Measurements from ENCODE around the gene RNF214.

RNF214 gene

DNA sequence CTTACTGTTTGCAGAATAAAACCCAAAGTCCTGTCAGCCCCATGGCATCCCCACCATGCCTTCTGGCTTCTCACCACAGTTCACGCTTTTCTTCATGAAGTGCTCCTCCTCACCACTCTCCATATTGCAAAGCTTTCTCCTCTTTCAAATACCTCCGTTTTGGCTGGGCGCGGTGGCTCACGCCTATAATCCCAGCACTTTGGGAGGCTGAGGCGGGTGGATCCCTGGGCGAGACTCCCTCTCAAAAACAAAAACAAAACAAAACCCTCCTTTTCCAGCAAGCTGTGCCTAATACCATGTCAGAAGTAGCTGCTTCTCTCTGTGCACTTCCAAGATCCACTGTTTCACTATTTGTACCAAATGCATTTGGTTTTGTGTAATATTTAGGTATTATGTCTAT is 76.8 kb downstream of the RNF214 start:
- no peak overlapping the region for H3K4me3 ChIP-seq
- DNase-seq = no peak
- intact Hi-C loops (cut with DNase I; ENCODE audit: low total_unique reads) = no loop called here
- H3K9me3 ChIP-seq = no peaks in the 10 kb centered on the region
- H3K36me3 ChIP-seq = peaks cover 0 to 19% (median 8%) of the 10 kb centered on the region in 3 donors
- peaks cover 0 to 4% (median 2%) of the 10 kb centered on the region in 4 donors for H3K4me1 ChIP-seq
- H3K27ac ChIP-seq = no peak overlapping the region
- H3K27me3 ChIP-seq = no peaks in the 10 kb centered on the region
- TF ChIP-seq, protein P1, sequence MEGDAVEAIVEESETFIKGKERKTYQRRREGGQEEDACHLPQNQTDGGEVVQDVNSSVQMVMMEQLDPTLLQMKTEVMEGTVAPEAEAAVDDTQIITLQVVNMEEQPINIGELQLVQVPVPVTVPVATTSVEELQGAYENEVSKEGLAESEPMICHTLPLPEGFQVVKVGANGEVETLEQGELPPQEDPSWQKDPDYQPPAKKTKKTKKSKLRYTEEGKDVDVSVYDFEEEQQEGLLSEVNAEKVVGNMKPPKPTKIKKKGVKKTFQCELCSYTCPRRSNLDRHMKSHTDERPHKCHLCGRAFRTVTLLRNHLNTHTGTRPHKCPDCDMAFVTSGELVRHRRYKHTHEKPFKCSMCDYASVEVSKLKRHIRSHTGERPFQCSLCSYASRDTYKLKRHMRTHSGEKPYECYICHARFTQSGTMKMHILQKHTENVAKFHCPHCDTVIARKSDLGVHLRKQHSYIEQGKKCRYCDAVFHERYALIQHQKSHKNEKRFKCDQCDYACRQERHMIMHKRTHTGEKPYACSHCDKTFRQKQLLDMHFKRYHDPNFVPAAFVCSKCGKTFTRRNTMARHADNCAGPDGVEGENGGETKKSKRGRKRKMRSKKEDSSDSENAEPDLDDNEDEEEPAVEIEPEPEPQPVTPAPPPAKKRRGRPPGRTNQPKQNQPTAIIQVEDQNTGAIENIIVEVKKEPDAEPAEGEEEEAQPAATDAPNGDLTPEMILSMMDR (IDR thresholded peaks at IDR 0.05) = no peak

DNA sequence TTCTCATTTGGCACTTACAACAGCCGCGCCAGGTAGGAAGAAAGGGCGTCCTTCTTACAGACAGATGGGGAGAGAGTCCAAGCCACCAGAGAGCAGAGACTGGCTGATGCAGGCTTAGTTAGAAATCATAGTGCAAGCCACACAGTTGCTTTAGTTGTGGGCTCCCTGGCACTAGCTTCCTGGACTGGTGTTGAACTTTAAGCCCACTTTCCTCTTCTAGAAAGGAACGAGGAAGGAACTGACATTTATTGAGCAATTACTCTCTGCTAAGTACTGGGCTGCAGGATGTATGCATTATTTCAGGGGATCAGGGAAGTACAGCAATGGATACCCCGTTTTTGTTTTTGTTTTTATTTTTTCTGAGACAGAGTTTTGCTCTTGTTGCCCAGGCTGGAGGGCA is 80.6 kb downstream of the RNF214 start:
- no peaks in the 10 kb centered on the region for H3K27me3 ChIP-seq
- H3K4me1 ChIP-seq = peaks cover 0 to 27% (median 18%) of the 10 kb centered on the region in 4 donors
- TF ChIP-seq, protein P1 (IDR thresholded peaks at IDR 0.05) = no peak
- H3K36me3 ChIP-seq = no peaks in the 10 kb centered on the region
- intact Hi-C loops (cut with DNase I; ENCODE audit: low total_unique reads) = no loop called here
- no peak overlapping the region for H3K27ac ChIP-seq
- DNase-seq = no peak
- no peaks in the 10 kb centered on the region for H3K9me3 ChIP-seq
- H3K4me3 ChIP-seq = no peak overlapping the region

DNA sequence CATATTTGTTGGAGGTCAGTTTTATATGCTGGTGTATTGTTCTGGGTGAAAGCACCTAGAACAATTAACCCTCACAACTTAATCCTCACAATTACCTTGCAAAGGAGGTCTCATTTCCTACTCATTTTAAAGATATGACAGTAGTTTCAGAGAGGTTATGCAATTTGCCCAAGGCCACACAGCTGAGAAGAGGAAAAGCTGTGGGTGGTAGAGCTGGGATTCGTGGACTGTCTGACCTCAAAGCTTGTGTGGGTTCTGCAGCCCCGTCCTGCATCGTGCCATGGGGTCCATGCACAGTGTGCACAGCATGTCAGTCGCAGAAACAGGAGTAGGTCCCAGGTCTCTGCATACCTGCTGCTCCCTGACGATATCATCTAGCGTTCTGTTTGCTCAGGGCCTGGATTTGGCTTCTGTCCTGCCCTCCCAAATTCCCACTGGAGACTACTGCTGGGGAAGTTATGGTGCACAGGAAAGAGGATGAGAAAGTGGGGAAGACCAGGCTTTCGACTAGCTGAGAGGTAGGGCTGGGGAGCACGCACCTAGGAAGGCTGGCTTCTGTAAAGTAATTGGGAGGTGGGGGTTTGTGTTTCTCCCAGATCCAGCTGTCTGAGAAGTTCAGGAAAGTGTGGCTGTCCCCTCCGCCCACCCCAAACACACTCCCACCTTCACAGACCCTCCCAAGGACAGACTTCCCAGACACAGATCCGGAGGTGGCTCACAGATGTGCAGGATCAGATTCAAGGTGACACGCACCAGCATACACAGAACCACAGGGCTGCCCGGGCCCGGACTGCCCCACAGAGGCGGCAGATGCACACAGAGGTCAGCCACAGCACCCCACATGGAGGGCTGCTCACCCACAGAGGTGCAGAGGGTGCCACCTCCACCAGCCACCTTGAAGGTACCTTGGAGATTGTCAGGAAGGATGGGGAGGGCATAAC is 81.6 kb downstream of the RNF214 start:
- intact Hi-C loops (cut with DNase I; ENCODE audit: low total_unique reads) = no loop called here

DNA sequence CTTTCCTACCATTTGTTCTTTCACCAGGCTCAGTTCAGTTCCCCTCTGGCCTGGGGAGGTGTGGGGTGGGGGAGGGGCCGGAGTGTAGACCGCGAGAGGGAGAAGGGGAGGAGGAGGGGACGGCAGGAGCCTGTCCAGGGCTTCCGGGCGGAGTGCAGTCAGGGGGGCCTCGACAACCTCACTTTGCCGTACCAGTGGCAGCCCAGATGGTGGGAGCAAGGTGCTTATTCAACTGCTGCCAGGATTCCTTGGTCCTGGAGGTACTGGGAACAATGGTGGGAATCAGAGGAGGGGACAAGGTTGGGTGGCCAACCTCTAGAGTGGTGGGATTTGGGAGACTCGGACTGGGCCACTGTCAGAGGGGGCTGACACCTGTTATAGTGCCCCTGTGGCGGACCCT is 82.4 kb downstream of the RNF214 start:
- Histone ChIP-seq H3K27me3 (no peaks in the 10 kb centered on the region), H3K9me3 (no peaks in the 10 kb centered on the region), H3K27ac (peak overlapping the region in 1 of 2 donors; percentile 62), H3K4me3 (peak overlapping the region; percentile 95 to 96), H3K4me1 (peaks cover 0 to 36% (median 21%) of the 10 kb centered on the region in 4 donors), H3K36me3 (no peaks in the 10 kb centered on the region)
- intact Hi-C loops (cut with DNase I; ENCODE audit: low total_unique reads) = loop anchor here (5.0 kb wide), 1 partner anchor 83 kb away; the partner anchor contains the start of genes PCSK7 and RNF214
- DNase-seq = no peak
- TF ChIP-seq, protein P1 (IDR thresholded peaks at IDR 0.05) = no peak

More for the DNA sequence above, 81.6 kb downstream of the RNF214 start:
- no peaks in the 10 kb centered on the region for H3K36me3 ChIP-seq
- no peak overlapping the region for H3K27ac ChIP-seq
- H3K27me3 ChIP-seq = no peaks in the 10 kb centered on the region
- peak overlapping the region in 1 of 2 donors; percentile 95 for H3K4me3 ChIP-seq
- peaks cover 0 to 28% (median 18%) of the 10 kb centered on the region in 4 donors for H3K4me1 ChIP-seq
- H3K9me3 ChIP-seq = no peaks in the 10 kb centered on the region
- TF ChIP-seq, protein P1 (IDR thresholded peaks at IDR 0.05) = no peak
- no peak for DNase-seq

DNA sequence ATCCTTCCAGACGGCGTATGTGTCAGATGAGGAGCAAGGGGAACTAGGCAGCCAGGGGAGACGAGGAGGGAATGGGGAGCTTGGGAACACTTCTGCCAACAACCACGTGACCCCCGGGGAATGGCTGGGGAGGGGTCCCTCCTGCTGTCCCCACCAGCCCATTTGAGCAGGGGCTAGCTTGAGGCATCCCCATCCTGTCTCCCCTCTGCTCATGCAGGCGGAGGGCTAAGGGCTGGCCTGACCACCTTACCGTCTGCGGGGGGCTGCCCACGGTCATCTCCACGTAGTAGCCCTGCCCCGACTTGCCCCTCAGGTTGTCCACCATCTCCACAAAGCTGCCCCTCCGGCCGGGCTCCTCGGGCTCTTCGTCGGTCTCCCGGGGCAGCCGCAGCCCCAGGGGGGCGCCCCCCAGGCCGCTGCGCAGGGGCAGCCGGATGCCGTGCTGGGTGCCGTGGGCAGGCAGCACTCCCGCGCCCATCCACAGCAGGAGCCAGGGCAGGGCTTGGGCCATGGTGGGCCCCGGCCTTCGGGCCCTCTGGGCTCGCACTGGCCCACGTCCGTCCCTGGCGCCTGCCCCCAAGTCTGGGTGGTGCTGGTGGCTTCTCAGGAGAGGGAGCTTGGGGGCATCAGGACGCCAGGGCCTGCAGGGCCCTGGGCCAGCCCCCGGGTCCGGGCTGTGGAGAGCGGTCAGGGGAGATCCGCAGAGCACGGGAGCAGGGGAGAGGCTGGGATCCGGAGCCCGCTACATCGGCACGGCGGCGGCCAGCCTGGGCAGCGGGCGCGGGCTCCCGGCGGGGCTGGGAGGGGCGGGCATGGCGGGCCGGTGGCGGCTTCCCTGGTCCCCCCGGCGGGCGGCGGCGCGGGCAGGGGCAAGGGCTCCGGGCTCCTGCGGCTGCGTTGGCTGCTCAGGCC is 83.1 kb downstream of the RNF214 start:
- no peak for DNase-seq
- Histone ChIP-seq H3K4me1 (peaks cover 0 to 38% (median 21%) of the 10 kb centered on the region in 4 donors), H3K4me3 (peak overlapping the region; percentile 95 to 96), H3K27me3 (no peaks in the 10 kb centered on the region), H3K27ac (peak overlapping the region; percentile 62 to 78), H3K9me3 (no peaks in the 10 kb centered on the region), H3K36me3 (no peaks in the 10 kb centered on the region)
- TF ChIP-seq, protein P1 (IDR thresholded peaks at IDR 0.05) = no peak
- intact Hi-C loops (cut with DNase I; ENCODE audit: low total_unique reads) = loop anchor here (5.0 kb wide), 1 partner anchor 83 kb away; the partner anchor contains the start of genes PCSK7 and RNF214

Data from tibial artery (tissue), 4 donors.